ENCODE data around the gene ATXN8OS. TPM values are rescaled to one million over a fixed set of nuclear protein-coding genes. Genes with fewer than 3 reads are reported as not detected.

The ATXN8OS gene
- total RNA-seq, 2 donors from 2014 or later = not detected

Other genes with a start within 250 kb of the ATXN8OS start
- gene KLHL1, start 626 bp downstream of the ATXN8OS start, total RNA-seq = not detected

All from left cardiac atrium (tissue), 2 donors.